Astrocyte of the hippocampus (primary cell): ENCODE measurements around the gene STK39.

Experiments used
- DNase-seq: peaks from one replicate; pipeline ENCODE4 v3.0.0; 2011; ENCODE audit warnings: low read depth, low spot score

The STK39 gene

DNA sequence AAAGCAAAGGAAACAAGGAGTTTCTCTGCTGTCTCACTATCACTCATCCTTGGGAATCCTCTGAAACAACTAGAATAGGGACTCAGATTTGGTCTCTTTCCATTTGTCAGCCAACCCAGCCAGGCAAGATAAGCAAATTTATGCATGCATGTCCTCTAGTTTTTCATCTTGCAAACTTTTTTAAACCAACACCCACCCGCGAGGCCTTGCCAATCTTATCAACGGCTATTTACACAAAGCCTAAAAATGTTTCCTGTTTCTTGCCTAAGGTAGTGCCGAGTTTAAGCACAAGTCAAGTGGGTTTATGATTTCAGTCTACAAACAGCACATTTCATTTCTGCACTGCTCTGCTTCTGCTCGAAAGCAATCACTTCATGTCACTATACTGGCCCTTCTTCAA is 240.9 kb downstream of the STK39 start:
- no peak for DNase-seq

DNA sequence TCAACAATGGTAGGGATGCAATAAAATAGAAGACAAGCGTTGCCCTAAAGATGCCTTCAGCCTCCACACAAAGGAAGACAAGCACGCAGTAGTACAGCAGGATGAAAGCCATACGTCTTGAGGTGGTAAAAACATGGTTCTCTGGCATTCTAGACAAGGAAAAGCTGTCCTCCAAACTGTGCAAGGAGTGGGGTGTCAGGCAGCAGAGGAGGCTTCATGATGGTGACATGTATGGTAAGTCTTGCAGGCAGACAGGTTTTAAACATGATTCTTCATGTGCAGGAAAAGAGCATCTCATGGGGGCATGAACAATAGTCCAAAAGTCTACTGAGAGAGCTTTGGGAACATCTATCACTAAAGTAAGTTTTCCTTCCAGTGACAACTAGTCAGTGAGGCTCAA is 241.8 kb downstream of the STK39 start:
- no peak for DNase-seq

DNA sequence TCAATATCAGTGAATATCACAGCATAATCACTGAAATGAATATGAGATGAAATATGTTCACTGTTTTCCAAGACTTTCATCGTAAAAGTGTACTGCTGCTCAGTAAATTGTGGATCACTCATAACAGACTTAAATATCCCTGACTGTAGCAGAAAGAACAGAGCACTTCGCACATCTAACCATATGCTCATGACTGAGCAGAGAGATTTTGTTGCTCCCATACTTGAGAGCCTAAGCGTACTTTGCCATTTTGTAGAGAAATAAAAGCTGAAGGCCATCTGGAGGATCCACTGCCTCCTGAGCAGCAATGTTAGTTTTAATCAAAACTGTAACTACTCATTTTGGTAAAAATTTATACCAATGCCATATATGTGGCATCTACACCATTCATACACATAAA is 243.5 kb downstream of the STK39 start:
- DNase-seq, result no peak

DNA sequence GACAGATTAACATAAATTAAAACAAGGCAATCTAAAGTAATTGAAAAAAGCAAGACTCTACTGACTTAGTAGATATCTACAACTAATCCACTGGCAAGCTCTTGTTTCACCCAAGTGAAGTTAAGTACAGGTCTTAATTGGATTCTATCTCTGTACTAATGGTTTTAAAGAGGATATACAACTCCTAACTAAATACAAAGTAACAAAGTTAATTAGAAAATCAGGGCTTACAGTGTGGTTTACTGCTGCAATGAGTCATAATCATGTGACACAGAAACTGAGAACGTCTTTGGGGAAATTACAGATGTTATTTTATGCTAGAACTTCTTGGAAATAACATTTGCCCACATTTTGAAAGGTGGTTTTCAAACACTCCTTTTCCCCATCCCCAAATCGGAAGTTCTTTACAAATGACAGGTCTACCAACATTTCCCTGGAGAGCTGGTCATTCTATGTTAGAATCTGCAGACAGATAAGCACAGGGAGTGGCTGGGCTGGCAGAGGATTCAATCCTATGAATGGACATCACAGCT is 245.3 kb downstream of the STK39 start:
- peak; percentile 51 for DNase-seq

DNA sequence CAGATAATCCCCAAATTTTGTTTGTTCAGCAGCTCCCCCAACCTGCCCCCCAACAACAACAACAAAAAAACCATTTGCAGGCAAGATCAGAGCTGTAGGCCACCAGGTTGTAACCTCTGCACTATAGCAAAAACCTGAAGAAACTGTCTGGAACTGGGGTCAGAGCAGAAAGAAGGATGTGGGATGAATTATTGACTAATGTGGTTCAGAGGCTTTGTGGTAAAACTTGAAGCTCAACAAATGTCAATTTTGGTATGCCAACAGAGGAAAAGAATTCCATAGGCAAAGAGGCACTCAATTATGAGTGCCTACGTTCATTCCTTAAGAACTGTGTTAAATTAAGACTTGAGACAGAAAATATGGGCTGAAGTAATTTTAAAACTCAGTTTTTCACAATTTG is 255.1 kb downstream of the STK39 start:
- peak; percentile 14 for DNase-seq

DNA sequence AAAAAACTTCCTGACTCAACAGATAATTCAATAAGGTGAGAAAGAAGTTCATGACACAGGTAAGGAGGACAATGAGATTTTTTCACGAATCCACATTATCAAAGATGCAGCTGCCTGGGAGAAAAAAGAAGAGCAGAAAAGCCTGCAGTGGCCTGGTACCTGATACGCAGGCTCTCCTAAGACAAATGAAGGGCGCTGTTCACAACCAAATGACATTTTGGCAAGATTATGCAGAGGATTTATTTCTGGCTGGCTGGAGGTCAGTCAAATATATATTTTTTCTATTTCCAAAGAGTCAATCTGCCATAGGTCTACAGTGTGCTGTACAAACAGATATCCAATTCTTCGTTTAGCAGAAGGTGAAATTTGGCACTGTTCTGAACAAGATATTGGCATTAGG is 257.3 kb downstream of the STK39 start:
- no peak for DNase-seq

DNA sequence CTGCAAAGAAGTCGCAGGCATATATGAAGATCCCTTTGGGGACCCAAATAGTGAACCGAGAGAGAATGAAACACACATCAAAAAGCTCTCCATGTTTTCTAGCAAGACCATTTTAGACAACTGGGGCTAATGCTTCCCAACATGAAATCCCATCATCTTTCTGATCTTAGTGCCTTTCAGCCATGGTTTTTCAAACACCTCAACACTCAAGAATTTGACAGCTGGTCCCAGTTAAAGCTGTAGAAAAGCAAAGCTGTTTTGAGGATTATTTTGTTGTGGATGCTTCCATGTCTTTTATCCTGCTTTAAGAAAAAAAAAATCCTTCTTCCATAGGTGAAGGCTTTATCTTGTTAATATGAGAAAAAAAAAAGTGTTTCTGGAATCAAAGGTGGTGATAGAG is 259.1 kb downstream of the STK39 start:
- no peak for DNase-seq

DNA sequence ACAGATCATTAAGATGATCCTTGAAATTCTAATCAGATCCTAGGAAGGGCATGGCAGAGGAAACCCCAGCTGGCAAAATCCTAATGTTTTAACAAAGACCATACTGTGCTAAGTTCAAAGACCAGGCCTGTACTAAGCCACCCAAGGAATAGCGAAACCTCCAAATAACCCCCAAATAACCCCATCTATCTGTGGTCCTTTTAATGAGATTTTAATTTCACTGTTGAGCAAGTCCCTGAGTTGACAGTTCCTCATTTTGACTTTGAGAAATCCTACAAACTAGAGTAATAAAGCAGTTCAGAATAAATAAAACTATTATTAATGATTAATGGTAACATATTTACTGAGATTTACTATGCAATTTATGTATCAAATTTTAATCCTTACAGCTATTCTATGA is 259.8 kb downstream of the STK39 start:
- no peak for DNase-seq

DNA sequence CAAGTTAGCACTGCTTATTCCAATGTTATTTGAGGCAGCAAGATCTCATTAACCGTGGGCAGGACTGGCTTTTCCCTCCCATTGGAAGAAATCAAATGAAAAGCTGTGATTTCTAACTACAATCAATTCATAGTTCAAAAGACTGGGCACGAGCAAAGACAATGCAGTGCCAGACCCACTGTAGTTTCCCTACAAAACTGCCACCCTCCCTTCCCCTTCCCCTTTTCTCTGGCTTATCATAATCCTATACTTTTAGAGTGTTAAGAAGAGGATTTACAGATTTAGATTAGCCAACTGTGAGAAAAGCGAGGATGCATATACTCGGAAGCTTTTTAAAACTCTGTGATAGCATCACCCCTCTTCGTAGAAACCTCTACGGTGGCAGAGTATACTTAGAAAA is 260.4 kb downstream of the STK39 start:
- DNase-seq, result no peak

DNA sequence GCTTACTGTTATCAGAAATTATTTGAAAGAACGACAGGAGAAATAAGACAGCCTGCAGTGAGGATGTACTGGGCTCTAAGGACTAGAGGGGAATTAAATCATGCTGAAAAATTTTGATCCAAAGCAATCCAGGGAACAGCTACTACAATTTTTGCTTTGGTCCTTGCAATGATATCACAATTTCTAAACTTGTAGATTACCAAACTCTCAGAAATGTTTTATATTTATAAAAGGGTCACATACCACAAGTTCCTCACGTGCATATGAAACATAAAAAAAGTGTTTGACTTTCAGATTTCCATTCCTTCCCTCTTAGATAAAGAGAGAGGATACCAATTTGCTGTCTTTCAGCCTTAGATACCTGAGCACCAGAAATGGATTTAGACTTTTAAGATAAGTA is 261.2 kb downstream of the STK39 start:
- no peak for DNase-seq

DNA sequence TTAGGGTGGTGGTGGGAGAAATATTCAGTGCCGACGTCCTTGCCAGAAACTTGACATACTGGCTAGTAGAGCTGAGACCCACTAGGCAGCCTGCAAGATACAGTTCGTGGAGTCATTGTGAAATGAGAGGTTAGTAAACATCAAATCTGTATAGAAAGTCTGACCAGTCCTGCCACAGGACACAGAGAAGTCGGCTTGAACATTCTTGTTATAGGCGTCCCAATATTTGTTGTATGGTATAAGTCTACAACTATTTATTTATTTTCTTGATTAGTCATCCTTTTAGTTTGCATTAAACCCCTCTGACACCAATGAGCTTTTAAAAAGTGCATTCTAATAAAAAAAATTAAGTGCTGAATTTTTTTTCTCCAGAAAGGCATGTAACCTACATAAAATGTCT is 265.4 kb downstream of the STK39 start:
- DNase-seq, result no peak

DNA sequence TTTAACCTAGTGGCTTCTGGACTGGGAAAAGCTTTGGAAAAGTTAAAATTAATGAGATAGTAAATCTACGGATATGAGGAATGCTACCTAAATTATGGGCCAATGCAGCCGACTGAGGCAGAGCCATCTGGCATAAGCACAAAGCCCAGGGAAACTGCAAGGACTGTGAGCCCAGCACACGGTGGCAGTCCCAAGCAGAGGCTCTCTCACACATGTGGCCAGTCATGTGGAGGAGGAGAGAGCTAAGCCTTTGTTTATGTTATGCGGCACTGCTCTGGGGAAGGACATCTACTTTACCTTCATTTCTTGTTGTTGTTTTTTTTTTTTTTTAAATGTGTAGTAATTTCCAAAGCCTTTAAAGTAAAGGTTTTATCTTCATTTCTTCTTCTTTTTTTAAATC is 267.0 kb downstream of the STK39 start:
- DNase-seq, result no peak

DNA sequence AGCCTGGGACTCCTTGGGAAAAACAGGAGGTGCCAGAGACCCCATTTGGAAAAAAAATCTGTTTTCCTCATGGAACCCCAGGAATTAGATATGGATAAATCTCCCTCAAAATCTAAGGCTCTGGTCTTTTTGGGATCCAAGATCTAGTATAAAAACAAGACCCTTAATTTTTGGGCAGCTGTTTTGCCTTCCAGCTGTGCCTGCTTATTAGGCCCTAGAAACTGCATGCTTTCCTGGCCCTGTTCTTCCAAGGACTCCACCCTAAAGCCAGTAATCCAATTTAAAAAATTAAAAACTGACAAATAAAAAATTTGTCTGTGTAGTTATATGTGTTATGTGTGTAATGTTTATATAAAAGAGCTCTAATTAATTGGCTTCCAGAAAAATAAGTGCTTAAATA is 274.6 kb downstream of the STK39 start:
- no peak for DNase-seq

DNA sequence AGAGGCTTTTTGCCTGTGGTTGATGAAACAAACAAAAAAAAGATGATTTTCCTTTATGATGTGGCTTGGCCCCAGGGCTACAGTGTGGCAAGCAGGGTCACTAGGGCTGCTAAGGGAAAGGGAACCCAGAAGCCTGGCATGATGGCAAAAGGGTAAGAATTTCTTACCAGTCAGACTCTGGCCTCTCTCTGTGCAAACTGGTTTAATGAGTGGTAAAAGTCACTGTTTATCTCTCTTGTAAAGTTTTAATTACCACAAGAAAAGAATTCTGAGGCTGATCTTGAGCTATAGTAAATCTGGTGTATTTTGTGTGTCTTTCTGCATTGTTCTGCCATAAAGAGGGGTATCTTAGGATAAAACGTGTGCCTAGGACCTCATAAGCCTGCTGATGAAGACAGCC is 275.4 kb downstream of the STK39 start:
- DNase-seq, result no peak

DNA sequence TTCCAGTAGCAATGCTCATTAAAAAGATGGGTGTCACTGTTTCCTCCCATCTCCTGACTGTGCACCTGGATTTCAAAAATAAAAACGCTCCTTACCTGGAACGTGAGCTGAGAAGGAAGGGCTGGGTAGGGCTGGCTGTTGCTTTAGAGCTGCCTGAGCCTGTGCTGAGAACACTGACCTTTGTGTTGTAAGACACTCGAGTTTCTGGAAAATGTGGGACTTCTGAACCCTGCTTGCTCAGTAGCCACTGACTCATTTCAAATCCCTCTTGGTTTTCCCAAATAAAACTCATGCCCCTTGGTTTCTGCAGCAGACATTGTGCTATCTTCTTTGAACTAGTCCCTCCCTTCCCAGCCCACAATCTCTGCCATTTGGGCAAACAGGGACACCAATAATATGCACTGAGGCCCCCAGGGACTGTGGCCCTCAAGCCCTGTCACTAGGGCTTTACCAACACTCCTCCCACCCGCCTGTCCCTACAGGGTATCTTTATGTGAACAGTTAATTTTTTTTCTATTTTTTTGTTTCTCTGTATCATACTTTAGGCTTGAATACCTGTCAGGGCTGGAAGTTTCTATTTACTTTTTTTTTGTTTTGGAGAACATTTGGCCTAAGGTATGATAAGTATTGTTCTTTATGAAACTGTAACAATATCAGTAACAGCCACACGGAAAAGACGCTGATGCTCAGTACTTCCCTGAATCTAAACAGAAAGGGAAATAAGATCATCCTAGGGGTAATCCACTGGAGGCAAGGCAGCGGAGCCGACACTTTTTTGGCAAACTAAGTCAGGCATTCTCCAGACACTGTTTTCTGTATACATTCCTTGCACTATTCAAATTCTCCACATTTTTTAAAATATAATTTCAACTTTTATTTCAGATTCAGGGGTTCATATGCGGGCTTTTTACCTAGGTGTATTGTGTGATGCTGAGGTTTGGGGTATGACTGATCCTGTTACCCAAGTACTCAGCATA is 280.2 kb downstream of the STK39 start:
- no peak for DNase-seq

DNA sequence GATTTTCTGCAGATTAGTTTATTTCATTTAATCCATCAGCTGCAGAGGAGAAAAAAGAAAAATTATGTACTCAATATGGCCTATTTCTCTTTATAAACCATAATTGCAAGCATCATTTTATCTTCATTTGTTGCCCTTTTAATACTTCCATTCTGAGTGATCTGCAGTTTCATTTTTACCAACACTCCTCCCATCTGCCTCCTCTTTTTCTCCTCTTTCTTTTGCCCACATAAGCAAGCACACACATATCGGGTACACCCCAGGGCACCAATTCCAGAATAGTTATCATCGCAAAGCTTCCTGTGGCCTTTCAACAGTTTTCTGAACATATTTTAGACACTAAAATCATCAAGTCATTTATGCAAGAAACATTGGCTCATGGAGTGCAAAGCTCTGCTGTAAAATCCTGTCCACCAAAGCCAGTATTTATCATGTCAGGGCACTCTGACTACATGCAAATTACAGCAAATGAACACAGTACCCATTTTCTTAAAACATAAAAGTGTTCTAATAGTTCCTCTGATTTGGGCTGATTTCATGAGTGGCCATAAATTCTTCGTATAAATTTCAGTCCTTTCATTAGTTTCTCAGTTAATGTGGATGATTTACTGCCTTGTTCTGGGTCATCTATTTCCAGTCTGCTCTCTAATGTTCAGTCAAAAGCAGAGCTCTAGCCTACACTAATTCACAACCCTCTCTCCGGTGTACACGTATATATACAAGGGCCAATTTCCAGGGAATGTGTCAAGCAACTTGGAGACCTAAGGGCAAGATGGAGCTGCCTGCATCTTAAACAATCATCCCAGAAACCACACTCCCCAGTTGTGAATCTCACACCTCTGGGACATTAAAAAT is 281.3 kb downstream of the STK39 start:
- DNase-seq, result no peak

DNA sequence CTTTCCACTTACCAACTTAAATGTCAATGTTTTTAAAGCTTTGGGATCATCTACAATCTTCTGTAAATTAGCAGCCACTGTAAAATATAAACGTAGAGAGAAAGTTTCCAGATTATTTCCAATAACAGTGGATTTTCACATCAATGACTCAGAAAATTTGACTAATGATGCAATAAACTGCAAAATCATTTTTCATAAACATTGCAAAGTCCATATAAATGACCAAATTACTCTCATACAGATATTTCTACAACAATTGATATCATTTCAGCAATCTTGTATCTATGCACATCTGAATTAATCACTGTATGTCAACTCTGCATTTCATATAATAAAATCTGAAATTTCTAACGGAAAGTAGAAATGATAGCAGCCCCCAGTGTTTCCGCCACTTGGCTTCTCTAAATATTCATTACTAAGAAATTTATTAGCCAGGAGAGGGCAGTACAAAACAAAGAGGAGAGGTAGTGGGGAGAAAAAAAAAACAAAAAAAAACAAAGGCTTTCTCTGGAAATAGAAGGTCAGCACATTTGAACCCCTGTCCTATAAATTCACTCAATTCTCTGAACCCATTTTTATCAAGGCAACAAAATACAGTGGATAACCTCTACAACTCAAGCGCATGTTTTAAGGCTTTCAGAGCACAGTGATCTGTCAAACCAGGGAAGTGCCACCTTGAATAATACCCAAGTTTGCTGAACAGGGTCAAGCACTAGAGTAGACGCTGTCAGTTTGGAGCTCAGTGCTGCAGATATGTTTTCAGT is 282.6 kb downstream of the STK39 start:
- no peak for DNase-seq

DNA sequence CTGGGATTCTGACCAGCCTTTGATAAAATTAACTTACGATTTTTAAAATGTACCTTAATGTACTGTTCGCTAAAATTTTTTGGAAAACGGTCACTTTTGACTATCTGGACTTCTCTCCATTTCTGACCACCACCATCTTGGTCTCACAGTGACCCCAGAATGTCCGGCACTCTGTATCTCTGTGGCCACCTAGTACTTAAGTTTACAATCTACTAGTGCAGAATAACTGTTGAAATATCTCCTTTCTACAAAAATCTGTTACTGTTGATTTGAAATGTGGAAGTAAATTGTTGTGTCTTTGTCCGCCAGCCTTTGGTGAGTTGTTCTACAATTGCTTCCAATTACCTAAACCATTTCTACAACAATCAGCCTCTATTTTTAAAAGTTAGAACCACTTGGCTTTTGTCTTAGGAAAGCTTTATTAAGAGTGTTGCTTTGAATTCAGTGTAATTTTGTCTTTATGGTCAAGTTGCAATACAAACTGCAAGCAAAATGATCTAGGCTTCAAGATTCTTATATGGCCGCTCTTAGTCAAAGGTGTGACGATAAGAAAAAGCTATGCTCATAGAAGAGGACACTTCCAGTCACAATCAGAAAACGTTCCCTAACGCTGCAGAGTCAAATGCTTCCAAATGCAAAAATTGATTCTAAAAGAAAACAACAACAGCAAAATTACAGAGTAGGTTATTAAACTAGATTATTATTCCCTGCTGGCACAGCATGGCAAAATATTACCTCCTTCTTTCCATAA is 283.3 kb downstream of the STK39 start:
- no peak for DNase-seq

DNA sequence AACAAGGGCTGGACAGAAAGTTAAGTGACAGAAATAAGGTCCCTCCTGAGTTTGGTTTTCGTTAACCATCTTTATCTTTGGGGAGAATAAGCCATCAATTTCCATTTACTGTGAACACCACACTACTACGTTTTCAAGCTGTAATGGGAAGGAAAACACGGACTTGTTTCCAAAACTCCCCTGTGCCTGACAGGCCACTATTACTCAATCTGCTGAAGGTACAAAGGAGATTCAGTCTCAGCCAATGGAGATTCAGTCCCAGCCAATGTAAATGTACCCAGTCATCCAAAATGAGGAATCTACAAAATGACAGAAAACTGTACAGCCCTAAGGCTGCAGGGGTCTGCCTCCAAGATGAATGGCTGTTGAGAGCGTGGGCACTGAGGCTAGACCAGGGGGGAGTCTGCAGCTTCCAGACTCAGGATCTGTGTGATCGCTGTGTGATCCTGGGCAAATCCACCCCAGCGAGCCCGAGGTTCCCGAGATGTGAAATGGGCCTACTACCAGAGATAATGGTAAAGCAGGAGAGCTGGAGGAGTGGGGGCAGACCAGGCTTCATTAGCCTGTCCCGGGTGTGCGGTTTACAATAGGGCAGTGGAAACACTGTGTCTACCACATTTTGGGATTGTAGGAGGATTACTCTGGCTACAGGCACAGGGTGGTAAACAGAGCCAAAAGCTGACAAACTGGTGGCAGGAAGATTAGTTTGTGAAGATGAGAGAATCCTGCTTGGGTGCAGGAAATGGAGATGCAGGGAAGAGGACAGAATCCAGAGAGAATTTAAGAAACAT is 284.8 kb downstream of the STK39 start:
- no peak for DNase-seq

DNA sequence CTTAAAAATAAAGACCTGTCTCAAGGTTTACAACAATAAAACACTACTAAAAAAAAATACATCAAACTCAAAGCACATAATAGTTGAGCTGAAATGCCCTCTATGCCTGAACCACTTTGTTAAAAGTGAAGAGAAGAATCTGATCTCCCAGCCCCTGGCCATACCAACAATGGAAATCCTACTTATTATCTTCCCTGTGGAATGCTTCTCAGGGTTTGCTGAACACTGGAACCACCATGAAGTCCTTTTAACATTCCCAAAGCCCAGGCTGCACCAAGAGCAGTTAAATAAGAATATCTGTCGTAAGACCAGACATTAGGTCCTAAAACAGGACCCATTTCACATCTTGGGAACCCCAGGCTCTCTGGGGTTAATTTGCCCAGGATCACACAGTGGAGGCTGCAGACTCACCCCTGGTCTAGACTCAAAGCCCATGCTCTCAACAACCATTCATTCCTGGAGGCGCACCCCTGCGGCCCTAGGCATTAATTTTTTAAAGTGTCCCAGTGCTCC is 285.8 kb downstream of the STK39 start:
- DNase-seq, result no peak
